Measurements from ENCODE around the gene MEPCE.

DNA sequence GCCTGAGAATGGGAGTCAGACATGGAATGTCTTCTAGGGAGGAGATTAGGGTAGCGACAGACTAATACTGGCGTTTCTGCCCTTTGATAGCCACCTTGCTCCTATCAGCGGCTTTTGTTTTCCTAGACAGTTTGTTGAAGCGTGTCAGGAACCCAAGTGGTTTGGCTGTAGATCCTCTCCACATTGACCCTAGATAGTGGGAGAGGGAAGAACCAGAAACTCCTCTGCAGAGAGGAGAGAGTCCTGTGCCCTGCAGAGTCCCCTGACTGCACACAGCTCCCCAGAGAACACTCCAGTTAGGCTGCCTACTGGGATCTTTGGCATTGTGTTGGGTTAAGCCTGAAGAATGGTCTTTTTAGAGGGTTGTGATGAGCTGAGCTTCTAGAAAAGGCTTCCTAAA lies 2.4 kb downstream of the MEPCE start:
- TF ChIP-seq, protein P1, sequence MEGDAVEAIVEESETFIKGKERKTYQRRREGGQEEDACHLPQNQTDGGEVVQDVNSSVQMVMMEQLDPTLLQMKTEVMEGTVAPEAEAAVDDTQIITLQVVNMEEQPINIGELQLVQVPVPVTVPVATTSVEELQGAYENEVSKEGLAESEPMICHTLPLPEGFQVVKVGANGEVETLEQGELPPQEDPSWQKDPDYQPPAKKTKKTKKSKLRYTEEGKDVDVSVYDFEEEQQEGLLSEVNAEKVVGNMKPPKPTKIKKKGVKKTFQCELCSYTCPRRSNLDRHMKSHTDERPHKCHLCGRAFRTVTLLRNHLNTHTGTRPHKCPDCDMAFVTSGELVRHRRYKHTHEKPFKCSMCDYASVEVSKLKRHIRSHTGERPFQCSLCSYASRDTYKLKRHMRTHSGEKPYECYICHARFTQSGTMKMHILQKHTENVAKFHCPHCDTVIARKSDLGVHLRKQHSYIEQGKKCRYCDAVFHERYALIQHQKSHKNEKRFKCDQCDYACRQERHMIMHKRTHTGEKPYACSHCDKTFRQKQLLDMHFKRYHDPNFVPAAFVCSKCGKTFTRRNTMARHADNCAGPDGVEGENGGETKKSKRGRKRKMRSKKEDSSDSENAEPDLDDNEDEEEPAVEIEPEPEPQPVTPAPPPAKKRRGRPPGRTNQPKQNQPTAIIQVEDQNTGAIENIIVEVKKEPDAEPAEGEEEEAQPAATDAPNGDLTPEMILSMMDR (IDR thresholded peaks at IDR 0.05; ENCODE audit: low read depth, low read length, missing input control), result no peak
- TF ChIP-seq RAD21 (IDR thresholded peaks at IDR 0.05), result no peak
